NCI-H187 treated with DMSO at 0.1 percent for 48 hours (cell line): ENCODE results near the gene SPTBN4.

Experiments
- DNase-seq: peaks from one replicate; lab custom pipeline; 2025; lab: John Stamatoyannopoulos, UW

SPTBN4 gene

GRCh38 chr19:40565910-40566495, 99.2 kb downstream of the SPTBN4 start:
- no peak for DNase-seq

GRCh38 chr19:40567040-40567749, 100.4 kb downstream of the SPTBN4 start:
- no peak for DNase-seq

DNA sequence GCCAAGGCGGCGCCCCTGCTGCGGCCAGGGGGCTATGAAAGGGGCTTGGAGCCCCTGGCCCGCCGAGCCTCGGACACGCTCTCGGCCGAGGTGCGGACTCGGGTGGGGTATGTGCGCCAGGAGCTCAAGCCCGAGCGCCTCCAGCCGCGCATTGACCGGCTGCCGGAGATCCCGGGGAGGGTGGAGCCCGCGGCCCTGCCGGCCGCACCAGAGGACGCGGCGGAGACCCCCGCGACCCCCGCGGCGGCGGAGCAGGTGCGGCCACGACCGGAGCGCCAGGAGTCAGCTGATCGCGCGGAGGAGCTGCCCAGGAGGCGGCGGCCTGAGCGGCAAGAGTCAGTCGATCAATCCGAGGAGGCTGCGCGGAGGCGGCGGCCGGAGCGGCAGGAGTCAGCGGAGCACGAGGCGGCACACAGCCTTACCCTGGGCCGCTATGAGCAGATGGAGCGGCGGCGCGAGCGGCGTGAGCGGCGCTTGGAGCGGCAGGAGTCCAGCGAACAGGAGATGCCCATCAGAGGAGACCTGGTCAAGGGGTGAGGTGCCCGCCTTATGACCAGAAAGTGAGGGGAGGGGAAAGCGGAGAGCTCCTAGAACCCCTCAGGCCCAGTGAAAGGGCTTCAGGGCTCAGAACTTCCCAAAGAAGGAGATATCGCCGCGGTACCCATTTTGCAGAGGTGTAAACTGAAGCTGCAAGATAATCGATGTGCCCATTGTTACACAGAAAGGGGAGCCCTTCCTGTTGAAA, 101.1 kb downstream of the SPTBN4 start:
- DNase-seq: no peak

GRCh38 chr19:40570313-40571004, 103.7 kb downstream of the SPTBN4 start:
- DNase-seq: peak; percentile 95

DNA sequence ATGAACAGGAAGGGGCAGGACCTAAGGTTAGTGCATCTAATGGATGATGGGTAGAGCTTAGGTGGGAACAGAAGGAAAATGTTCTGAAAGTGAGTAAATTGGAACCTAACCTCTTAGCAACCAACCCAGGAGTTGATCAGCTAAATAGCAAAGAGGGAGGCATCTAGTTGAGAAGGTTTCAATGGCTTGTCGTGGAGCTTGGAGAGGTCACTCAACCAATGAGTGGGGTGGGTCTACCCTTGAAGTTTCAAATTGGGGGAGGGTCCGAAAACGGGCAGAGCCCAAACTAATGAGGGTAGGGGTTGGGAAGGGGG, 104.2 kb downstream of the SPTBN4 start:
- DNase-seq: no peak

GRCh38 chr19:40571831-40572495, 105.2 kb downstream of the SPTBN4 start:
- no peak for DNase-seq

DNA sequence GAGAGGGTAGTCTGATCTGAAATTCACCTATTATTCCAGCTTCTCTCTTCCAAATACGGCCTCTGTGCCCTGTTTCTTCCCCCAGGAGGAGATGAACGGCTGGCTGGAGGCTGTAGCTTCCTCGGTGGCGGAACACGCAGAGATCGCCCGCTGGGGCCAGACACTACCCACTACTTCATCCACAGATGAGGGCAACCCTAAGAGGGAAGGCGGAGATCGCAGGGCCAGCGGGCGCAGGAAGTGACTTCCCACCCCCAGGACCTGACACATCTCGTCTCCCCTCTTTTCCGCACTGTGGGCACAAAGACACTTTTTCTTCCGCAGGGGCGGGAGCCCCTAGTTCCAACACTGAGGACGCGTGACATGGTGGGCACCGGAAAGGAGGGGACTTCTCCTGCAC, 108.5 kb downstream of the SPTBN4 start:
- DNase-seq: no peak

GRCh38 chr19:40576151-40576584, 109.4 kb downstream of the SPTBN4 start:
- DNase-seq: no peak

GRCh38 chr19:40576585-40577451, 110.0 kb downstream of the SPTBN4 start, which contains the start of gene SHKBP1:
Gene SHKBP1 (plus strand): TSS chr19:40576873. CDS start chr19:40576900, 27 bp downstream.
- DNase-seq: peak; percentile 67

DNA sequence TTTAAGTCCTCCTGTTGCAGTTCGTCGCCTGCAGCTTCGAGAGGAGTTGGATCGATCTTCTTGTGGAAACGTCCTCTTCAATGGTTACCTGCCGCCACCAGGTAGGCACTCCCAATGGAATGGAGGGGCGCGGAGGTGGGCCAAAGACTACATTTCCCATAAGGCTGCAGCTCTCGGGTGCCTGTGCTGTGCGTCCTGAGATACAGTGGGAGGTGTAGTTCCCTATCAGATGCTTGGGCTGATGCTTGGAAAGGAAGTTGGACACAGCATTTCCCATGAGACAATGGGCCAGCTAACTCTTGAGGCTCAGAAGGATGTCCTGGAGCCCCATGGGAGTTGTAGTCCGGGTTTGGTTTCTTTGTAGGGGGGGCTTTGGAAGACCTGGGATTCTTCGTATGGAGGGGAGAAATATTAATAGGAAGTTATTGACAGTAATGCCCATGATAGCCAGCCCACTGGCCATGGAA, 111.7 kb downstream of the SPTBN4 start:
- no peak for DNase-seq

- DNase-seq: no peak
Measured at GRCh38 chr19:40580619-40581018, 113.8 kb downstream of the SPTBN4 start.

GRCh38 chr19:40581531-40581930, 114.7 kb downstream of the SPTBN4 start:
- no peak for DNase-seq

GRCh38 chr19:40582467-40582866, 115.7 kb downstream of the SPTBN4 start:
- no peak for DNase-seq

GRCh38 chr19:40583283-40583682, 116.5 kb downstream of the SPTBN4 start:
- DNase-seq: no peak

GRCh38 chr19:40584007-40584406, 117.2 kb downstream of the SPTBN4 start:
- DNase-seq: no peak

GRCh38 chr19:40585241-40585981, 118.6 kb downstream of the SPTBN4 start:
- DNase-seq: no peak

DNA sequence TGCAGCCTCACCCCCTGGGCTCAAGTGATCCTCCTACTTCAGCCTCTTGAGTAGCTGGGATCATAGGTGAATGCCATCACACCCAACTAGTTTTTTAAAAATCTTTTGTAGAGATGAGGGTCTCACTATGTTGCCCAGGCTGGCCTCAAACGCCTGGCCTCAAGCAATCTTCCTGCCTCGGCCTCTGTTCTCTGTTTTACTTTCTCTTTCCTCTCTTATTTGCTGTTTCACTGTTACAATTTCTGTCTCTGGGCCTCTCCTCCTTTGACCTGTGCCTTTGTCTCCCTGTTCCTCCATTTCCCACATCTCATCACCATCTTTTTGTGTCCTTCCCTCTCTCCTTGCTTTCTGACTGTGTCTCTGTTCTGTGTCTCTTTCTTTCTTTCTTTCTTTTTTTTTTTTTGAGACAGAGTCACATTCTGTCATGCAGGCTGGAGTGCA, 119.2 kb downstream of the SPTBN4 start:
- DNase-seq: no peak

DNA sequence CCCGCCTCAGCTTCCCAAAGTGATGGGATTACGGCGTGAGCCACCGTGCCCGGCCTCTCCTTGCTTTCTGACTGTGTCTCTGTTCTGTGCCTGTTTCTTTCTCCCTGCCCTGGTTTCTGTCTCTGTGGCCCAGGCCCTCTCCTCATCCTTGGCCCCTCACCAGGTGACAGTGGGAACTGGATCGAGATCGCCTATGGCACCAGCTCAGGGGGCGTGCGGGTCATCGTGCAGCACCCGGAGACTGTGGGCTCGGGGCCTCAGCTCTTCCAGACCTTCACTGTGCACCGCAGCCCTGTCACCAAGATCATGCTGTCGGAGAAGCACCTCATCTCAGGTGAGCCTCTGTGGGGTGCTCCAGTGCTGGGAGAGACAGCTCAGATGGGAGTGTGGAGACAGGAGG, 119.8 kb downstream of the SPTBN4 start:
- no peak for DNase-seq

- no peak for DNase-seq
Measured at GRCh38 chr19:40588110-40588854, 121.5 kb downstream of the SPTBN4 start.
